Testis (tissue), 2 donors: ENCODE measurements around the gene PFKFB4.
"Not testable (repeated sequence)": the region's sequence is repeated elsewhere in the genome, so short reads cannot be mapped to it uniquely, and the experiment has no call there.

Source experiments
- POLR2A ChIP-seq: fragments of 450-650 bp; IDR thresholded peaks from one replicate; pipeline ENCODE4 v1.6.1; 2017; ENCODE audit warnings: antibody characterized with exemption, mild to moderate bottlenecking, moderate library complexity
- TF ChIP-seq, protein P1 (sequence below), 3 experiments: fragments of 450-650 bp in 2 of 3; fragments of 200-600 bp in 1 of 3; sonication (generic) in 1 of 3; IDR thresholded peaks; one replicate each; pipeline ENCODE4 v1.5.1; 2016 to 2019; ENCODE audit warnings: antibody characterized with exemption in 3 of 3, mild to moderate bottlenecking in 2 of 3, moderate library complexity in 1 of 3

DNA sequence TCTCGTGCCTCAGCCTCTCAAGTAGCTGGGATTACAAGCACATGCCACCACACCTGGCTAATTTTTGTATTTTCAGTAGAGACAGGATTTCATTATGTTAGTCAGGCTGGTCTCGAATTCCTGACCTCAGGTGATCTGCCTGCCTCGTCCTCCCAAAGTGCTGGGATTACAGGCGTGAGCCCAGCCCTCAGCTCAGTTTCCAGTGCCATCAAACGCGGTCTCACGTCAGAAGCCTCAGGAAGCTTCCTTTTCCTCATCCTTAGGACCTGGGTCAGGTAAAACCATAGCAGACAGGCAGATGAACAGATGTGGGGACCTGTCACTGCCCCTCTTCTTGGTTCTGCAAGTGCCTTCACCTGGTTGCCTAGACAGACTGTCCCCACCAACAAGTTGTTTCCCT, 5.0 kb downstream of the PFKFB4 start:
- TF ChIP-seq, protein P1, sequence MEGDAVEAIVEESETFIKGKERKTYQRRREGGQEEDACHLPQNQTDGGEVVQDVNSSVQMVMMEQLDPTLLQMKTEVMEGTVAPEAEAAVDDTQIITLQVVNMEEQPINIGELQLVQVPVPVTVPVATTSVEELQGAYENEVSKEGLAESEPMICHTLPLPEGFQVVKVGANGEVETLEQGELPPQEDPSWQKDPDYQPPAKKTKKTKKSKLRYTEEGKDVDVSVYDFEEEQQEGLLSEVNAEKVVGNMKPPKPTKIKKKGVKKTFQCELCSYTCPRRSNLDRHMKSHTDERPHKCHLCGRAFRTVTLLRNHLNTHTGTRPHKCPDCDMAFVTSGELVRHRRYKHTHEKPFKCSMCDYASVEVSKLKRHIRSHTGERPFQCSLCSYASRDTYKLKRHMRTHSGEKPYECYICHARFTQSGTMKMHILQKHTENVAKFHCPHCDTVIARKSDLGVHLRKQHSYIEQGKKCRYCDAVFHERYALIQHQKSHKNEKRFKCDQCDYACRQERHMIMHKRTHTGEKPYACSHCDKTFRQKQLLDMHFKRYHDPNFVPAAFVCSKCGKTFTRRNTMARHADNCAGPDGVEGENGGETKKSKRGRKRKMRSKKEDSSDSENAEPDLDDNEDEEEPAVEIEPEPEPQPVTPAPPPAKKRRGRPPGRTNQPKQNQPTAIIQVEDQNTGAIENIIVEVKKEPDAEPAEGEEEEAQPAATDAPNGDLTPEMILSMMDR (IDR thresholded peaks at IDR 0.05): not testable (repeated sequence)
- TF ChIP-seq POLR2A: not testable (repeated sequence)
